HG03469 (cell line): ENCODE results near the gene SLC28A1.

Source experiments
- ATAC-seq: cut with Tn5 transposase; IDR thresholded peaks from one replicate; pipeline ENCODE4 v1.9.1; 2021; ENCODE audit warnings: mild to moderate bottlenecking, moderate library complexity, moderate number of reproducible peaks; ENCODE audit not compliant: unreplicated experiment

SLC28A1 gene

GRCh38 chr15:84988909-84989644 is 104.6 kb downstream of the SLC28A1 start:
- no peak for ATAC-seq

GRCh38 chr15:84990507-84990906 is 106.0 kb downstream of the SLC28A1 start:
- no peak for ATAC-seq

- no peak for ATAC-seq
Measured at GRCh38 chr15:84991014-84991712, 106.7 kb downstream of the SLC28A1 start.

- no peak for ATAC-seq
Measured at GRCh38 chr15:84992157-84992944, 107.9 kb downstream of the SLC28A1 start.
